ENCODE measurements around the gene MRTFA. TPM values are rescaled to one million over a fixed set of nuclear protein-coding genes. Genes with fewer than 3 reads are reported as not detected.
A peak's percentile ranks its signal among the peaks of the same experiment; 100 is the strongest.

MRTFA gene
- total RNA-seq, 1 donor from 2014 or later: 105 TPM

- peak in 1 of 2 experiments; percentile 34 for DNase-seq (ENCODE audit: low spot score in 2 of 2, unreplicated experiment in 2 of 2)
- peak overlapping the region; percentile 95 for H3K4me3 Mint-ChIP-seq
Measured at GRCh38 chr22:40637183-40638150, 948 bp upstream of the MRTFA start.

GRCh38 chr22:40635940-40636379 is 559 bp downstream of the MRTFA start:
- Mint-ChIP-seq H3K4me1 (peaks cover 24% of the 10 kb centered on the region), H3K27ac (peak overlapping the region; percentile 59), H3K4me3 (peak overlapping the region; percentile 95), H3K36me3 (no peaks in the 10 kb centered on the region), H3K27me3 (ENCODE audit: low read depth) (no peaks in the 10 kb centered on the region), H3K9me3 (no peaks in the 10 kb centered on the region)
- TF ChIP-seq, protein P1, sequence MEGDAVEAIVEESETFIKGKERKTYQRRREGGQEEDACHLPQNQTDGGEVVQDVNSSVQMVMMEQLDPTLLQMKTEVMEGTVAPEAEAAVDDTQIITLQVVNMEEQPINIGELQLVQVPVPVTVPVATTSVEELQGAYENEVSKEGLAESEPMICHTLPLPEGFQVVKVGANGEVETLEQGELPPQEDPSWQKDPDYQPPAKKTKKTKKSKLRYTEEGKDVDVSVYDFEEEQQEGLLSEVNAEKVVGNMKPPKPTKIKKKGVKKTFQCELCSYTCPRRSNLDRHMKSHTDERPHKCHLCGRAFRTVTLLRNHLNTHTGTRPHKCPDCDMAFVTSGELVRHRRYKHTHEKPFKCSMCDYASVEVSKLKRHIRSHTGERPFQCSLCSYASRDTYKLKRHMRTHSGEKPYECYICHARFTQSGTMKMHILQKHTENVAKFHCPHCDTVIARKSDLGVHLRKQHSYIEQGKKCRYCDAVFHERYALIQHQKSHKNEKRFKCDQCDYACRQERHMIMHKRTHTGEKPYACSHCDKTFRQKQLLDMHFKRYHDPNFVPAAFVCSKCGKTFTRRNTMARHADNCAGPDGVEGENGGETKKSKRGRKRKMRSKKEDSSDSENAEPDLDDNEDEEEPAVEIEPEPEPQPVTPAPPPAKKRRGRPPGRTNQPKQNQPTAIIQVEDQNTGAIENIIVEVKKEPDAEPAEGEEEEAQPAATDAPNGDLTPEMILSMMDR (IDR thresholded peaks at IDR 0.05; ENCODE audit: unreplicated experiment): no peak
- no peak for DNase-seq (ENCODE audit: low spot score in 2 of 2, unreplicated experiment in 2 of 2)

More at GRCh38 chr22:40637183-40638150, 948 bp upstream of the MRTFA start:
- Mint-ChIP-seq H3K36me3 (no peaks in the 10 kb centered on the region), H3K27me3 (ENCODE audit: low read depth) (no peaks in the 10 kb centered on the region), H3K27ac (peak overlapping the region; percentile 99), H3K4me1 (peaks cover 22% of the 10 kb centered on the region), H3K9me3 (no peaks in the 10 kb centered on the region)
- TF ChIP-seq, protein P1 (IDR thresholded peaks at IDR 0.05; ENCODE audit: unreplicated experiment): no peak

DNA sequence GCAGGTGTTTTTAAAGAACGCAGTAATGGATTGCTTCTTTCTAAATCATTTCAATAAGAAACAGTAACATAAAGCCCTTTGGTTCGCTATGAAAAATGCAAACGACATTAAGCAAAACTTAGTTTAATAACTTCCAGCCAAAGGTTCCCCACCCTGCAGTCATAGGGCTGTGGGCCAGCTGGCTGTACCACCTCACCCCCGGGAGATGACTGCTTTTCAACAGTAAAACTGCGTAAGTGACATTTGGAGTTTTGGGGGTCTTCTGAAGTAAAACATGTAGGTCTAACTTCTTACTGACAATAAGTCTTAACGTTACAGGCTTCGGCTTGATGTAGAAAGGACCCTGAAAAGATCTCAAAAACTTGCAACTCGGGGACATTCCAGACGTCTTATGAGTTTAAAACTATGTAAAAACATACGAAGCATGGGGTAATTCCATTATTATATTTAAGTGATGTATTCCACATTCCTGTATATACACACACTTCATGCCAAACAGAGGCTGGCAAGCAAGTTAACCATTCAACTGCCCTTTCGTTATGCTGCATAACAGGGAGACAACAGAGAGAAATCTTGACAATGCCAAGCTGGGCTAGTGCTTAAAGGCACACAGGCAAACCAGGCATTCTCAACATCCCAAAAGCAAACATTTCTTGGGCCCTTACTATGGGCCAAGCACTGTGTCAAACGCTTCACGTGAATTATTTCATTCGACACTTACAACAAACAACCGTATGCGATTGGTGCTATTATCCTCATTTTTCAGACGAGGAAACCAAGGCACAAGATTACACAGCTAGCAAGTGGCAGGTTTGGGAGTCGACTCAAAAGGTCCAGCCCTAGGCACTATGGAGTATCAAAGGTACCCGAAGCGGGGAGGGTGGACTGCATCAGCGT is 1.2 kb downstream of the MRTFA start:
- Mint-ChIP-seq H3K4me1 (peaks cover 24% of the 10 kb centered on the region), H3K9me3 (no peaks in the 10 kb centered on the region), H3K36me3 (no peaks in the 10 kb centered on the region), H3K27me3 (ENCODE audit: low read depth) (no peaks in the 10 kb centered on the region), H3K4me3 (peak overlapping the region; percentile 95), H3K27ac (peak overlapping the region; percentile 59)
- DNase-seq (ENCODE audit: low spot score in 2 of 2, unreplicated experiment in 2 of 2): no peak
- TF ChIP-seq, protein P1 (IDR thresholded peaks at IDR 0.05; ENCODE audit: unreplicated experiment): no peak

DNA sequence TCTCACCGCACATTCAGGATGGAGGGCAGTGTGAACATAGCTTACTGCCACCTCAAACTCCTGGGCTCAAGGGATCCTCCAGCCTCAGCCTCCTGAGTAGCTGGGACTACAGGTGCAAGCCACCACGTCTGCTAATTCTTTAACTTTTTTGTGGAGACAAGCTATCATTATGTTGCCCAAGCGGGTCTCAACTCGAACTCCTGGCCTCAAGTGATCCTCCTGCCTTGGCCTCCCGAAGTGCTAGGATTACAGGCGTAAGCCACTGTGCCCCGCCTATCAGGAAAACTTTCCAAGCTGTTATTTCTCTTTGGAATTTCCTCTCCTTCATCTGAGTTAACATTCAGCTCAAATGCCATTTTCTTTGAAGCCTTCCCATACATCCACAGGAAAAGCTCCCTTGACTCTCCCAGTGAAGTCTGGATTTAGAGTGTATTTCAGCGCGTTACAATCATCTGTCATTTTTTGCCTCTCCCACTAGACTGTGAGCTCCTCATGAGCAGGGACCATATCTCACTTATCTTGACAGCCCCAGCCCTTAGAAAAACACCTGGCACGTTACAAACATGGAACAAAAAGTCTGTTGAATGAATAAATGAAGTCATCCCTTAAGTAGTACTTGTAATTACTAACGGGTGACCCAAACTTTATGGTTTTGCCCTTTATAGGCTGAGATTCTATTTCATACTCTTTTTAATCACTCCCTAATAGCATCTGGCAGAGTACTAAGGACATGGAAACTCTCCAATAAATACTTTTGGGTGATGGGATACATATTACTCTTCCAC is 2.2 kb downstream of the MRTFA start:
- Mint-ChIP-seq H3K27me3 (ENCODE audit: low read depth) (no peaks in the 10 kb centered on the region), H3K36me3 (no peaks in the 10 kb centered on the region), H3K9me3 (no peaks in the 10 kb centered on the region), H3K4me1 (peaks cover 24% of the 10 kb centered on the region), H3K27ac (peak overlapping the region; percentile 59), H3K4me3 (peak overlapping the region; percentile 95)
- no peak for DNase-seq (ENCODE audit: low spot score in 2 of 2, unreplicated experiment in 2 of 2)
- TF ChIP-seq, protein P1 (IDR thresholded peaks at IDR 0.05; ENCODE audit: unreplicated experiment): no peak

DNA sequence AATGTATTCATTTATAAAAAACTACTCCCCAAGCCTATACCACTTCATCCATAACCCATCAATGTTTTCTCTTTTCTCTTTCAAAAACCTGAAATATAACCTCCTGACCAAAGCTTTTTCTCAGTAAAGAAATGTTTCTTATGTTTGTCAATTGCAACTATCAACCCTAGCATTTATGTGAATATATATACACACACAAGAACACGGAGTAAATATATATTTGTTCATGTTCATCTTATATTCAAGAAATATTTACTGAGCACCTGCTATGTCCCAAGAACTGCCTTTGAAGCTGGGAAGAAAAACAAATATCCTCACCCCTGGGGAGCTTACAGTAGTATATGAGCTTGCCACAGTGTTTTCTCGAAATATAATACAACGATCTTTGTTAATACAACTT is 3.5 kb downstream of the MRTFA start:
- Mint-ChIP-seq H3K4me1 (peaks cover 33% of the 10 kb centered on the region), H3K4me3 (no peak overlapping the region), H3K36me3 (no peaks in the 10 kb centered on the region), H3K9me3 (no peaks in the 10 kb centered on the region), H3K27ac (no peak overlapping the region), H3K27me3 (ENCODE audit: low read depth) (no peaks in the 10 kb centered on the region)
- DNase-seq (ENCODE audit: low spot score in 2 of 2, unreplicated experiment in 2 of 2): no peak
- TF ChIP-seq, protein P1 (IDR thresholded peaks at IDR 0.05; ENCODE audit: unreplicated experiment): no peak

Measured in mesothelial cell of epicardium (in vitro differentiated cells).